ENCODE measurements around the gene PRR33. TPM values are rescaled to one million over a fixed set of nuclear protein-coding genes. Genes with fewer than 3 reads are reported as not detected.

PRR33 gene
- total and polyA plus RNA-seq, 8 donors = not detected

GRCh38 chr11:1924646-1925372 lies 33.1 kb upstream of the PRR33 start:
- WGBS, 2 donors = 72 to 78% methylated on average over 19 to 21 of the region's 21 CpGs
- no peaks in the 10 kb centered on the region for H3K27me3 ChIP-seq
- ATAC-seq (no peak), FAIRE-seq (no peak), DNase-seq (peak in 3 of 6 donors; percentile 30 to 62 (median 49))
- no peaks in the 10 kb centered on the region for H3K36me3 ChIP-seq
- intact Hi-C loops (cut with DNase I) = loop anchor here in 1 of 3 donors (10.0 kb wide), 2 partner anchors 220 to 230 kb away; partner anchors contain the start of gene KRTAP5-6
- no peak overlapping the region for H3K4me3 ChIP-seq
- no peaks in the 10 kb centered on the region for H3K4me1 ChIP-seq
- no peak overlapping the region for H3K27ac ChIP-seq
- TF ChIP-seq, protein P1, sequence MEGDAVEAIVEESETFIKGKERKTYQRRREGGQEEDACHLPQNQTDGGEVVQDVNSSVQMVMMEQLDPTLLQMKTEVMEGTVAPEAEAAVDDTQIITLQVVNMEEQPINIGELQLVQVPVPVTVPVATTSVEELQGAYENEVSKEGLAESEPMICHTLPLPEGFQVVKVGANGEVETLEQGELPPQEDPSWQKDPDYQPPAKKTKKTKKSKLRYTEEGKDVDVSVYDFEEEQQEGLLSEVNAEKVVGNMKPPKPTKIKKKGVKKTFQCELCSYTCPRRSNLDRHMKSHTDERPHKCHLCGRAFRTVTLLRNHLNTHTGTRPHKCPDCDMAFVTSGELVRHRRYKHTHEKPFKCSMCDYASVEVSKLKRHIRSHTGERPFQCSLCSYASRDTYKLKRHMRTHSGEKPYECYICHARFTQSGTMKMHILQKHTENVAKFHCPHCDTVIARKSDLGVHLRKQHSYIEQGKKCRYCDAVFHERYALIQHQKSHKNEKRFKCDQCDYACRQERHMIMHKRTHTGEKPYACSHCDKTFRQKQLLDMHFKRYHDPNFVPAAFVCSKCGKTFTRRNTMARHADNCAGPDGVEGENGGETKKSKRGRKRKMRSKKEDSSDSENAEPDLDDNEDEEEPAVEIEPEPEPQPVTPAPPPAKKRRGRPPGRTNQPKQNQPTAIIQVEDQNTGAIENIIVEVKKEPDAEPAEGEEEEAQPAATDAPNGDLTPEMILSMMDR (IDR thresholded peaks at IDR 0.05) = no peak
- H3K9me3 ChIP-seq = no peaks in the 10 kb centered on the region

DNA sequence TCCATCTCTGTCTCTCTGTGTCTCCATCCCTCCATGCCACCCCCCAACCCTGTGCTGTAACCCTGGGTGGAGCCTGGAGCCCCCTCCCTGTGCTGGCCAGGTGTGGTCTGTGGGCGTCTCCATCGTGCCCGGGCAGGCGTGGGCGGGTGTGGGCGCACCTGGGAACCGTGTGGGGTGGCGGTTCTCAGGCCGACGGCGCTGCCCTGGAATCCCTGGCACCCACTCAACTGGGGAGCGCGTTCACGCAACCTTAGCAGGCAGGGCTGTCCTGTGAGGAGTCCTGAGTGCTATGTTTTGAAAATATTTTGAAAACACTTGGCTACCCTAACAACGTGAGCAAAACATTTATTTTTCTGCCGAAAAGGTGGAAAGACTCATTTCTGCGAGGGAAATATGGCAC lies 32.5 kb upstream of the PRR33 start:
- ATAC-seq (peak in 1 of 4 donors; percentile 14), DNase-seq (peak in 3 of 6 donors; percentile 38 to 54 (median 50)), FAIRE-seq (no peak)
- no peaks in the 10 kb centered on the region for H3K36me3 ChIP-seq
- intact Hi-C loops (cut with DNase I) = loop anchor here in 1 of 3 donors (10.0 kb wide), 2 partner anchors 221 to 229 kb away; partner anchors contain the start of gene KRTAP5-6
- no peaks in the 10 kb centered on the region for H3K27me3 ChIP-seq
- WGBS, 2 donors = 55 to 60% methylated on average over 17 of the region's 17 CpGs
- TF ChIP-seq, protein P1 (IDR thresholded peaks at IDR 0.05) = no peak
- H3K9me3 ChIP-seq = no peaks in the 10 kb centered on the region
- no peak overlapping the region for H3K4me3 ChIP-seq
- no peaks in the 10 kb centered on the region for H3K4me1 ChIP-seq
- no peak overlapping the region for H3K27ac ChIP-seq

DNA sequence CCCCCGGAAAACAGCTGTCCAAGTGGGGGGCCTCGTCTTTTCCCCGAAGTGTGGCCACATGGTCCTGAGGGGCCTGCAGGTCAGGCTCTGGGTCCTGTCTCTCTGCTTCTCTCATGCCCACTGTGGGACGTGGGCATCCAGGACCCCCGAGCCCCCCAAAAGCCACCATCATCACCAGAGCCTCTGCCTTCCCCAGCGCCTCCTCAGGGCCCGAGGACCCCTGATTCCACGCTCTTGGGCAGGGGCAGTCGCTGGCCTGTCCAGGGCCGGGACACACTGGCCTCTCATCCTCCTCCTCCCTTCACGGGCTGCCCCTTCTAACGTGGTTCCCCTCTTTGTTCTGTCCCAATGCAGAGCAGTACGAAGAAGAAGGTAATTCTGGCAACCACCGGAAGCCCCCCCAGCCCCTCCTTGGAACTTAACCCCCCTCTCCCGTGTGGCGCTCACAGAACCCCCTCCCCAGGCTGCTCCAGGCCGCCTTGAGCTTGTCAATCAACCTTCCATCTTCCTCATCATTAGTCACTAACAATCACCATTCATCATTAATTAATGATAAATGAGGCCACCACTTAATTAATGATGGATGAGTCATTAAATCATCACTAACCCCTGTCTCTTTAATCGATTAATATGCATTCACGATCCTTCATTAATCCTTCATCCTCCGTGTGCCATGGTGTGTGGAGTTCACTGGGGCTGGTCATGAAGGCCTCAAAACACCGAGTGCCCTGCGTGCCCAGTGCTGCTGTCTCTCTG lies 31.7 kb upstream of the PRR33 start:
- no peak for ATAC-seq
- no peak for FAIRE-seq
- DNase-seq = peak in 1 of 6 donors; percentile 41
- TF ChIP-seq, protein P1 (IDR thresholded peaks at IDR 0.05) = no peak
- intact Hi-C loops (cut with DNase I) = loop anchor here in 1 of 3 donors (10.0 kb wide), 2 partner anchors 221 to 229 kb away; partner anchors contain the start of gene KRTAP5-6
- 73 to 81% methylated on average over 22 of the region's 22 CpGs for WGBS, 2 donors
- H3K4me1 ChIP-seq = no peaks in the 10 kb centered on the region
- no peaks in the 10 kb centered on the region for H3K9me3 ChIP-seq
- no peak overlapping the region for H3K4me3 ChIP-seq
- no peak overlapping the region for H3K27ac ChIP-seq
- no peaks in the 10 kb centered on the region for H3K27me3 ChIP-seq
- no peaks in the 10 kb centered on the region for H3K36me3 ChIP-seq

DNA sequence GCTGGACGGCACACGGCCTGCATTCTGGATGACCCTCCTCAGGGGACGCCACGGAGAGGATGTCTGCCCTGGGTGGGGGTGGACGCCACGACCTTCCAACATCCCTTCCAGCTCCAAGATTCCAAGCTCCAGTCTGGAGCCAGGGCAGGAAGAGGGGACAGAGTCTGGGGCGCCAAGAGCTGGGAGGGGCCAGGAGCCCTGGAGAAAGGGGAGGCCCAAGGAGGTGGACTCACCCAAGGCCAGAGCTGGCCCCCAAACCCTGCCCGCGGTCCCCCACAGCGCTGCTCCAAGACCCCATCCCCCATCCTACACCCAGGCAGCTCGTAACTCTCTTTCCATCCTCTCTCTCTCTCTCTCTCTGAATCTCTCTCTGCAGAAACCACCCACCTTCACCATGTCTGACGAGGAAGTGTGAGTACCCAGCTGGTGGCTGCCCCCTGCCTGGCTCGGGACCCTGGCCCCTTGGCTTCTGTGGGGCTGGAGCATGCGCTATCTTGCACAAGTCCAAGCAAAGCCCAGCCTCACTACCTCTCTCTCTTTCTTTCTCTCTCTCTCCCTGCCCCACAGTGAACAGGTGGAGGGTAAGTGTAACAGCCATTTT lies 30.9 kb upstream of the PRR33 start:
- ATAC-seq = no peak
- TF ChIP-seq, protein P1 (IDR thresholded peaks at IDR 0.05) = no peak
- H3K27me3 ChIP-seq = no peaks in the 10 kb centered on the region
- H3K4me1 ChIP-seq = no peaks in the 10 kb centered on the region
- intact Hi-C loops (cut with DNase I) = loop anchor here in 1 of 3 donors (10.0 kb wide), 2 partner anchors 222 to 228 kb away; partner anchors contain the start of gene KRTAP5-6
- no peak for FAIRE-seq
- DNase-seq = peak in 2 of 6 donors; percentile 27 to 44
- H3K27ac ChIP-seq = no peak overlapping the region
- H3K9me3 ChIP-seq = no peaks in the 10 kb centered on the region
- no peaks in the 10 kb centered on the region for H3K36me3 ChIP-seq
- H3K4me3 ChIP-seq = no peak overlapping the region
- 60 to 71% methylated on average over 12 to 14 of the region's 14 CpGs for WGBS, 2 donors
